HCT116 (cell line): ENCODE results near the gene MAPK1IP1L. TPM values are rescaled to one million over a fixed set of nuclear protein-coding genes. Genes with fewer than 3 reads are reported as not detected.

Experiments
- ATAC-seq: fragments of 200-7000 bp; cut with Tn5 transposase; 2 replicates; pipeline ENCODE4 v1.9.1; 2020; ENCODE audit warnings: mild to moderate bottlenecking, moderate library complexity
- BruUV-seq: library from RNA; stranded (reverse); fragments of 400-500 nt; replicated peaks from 2 replicates; lab custom pipeline; 2021; lab: Mats Ljungman, UMichigan
- CTCF ChIA-PET: fragments of 300-600 bp; sonication (Branson Sonifier 250); formaldehyde crosslinking; loops from one replicate; lab custom pipeline; 2021; ENCODE audit warnings: antibody characterized with exemption; lab: Charles Lee
- POLR2A ChIA-PET: fragments of 300-600, 350-600 bp; sonication (Branson Sonifier 250); formaldehyde crosslinking; loops from one replicate; lab custom pipeline; 2021; ENCODE audit warnings: antibody characterized with exemption; lab: Charles Lee
- RAD21 ChIA-PET, 2 experiments: fragments of 300-600 bp; sonication (Branson Sonifier 250); formaldehyde crosslinking; loops; one replicate each; lab custom pipeline; 2023; ENCODE audit warnings: low total read pairs in 2 of 2; ENCODE audit not compliant: uncharacterized antibody in 2 of 2, unreplicated experiment in 2 of 2, low non-redundant PET in 1 of 2; lab: Charles Lee
- DNase-seq: peaks from one replicate; pipeline ENCODE4 v3.0.0-alpha.2; 2010; ENCODE audit warnings: low read depth, low spot score
- H2AFZ ChIP-seq: fragments of 200-600 bp; shearing (Covaris generic), sonication (generic); 2 replicates; pipeline ENCODE4 v1.6.1; 2017; ENCODE audit warnings: low read depth, mixed run types, mixed read lengths, antibody characterized with exemption, low read length; ENCODE audit not compliant: poor library complexity, severe bottlenecking
- H3K27ac ChIP-seq: 2 replicates; pipeline ENCODE4 v1.5.1; 2012; ENCODE audit warnings: low read depth, low read length
- H3K27me3 ChIP-seq: fragments of 200-600 bp; sonication (generic); 2 replicates; pipeline ENCODE4 v1.6.1; 2016; ENCODE audit warnings: mixed run types, low read length, mixed read lengths; ENCODE audit not compliant: insufficient read depth
- H3K36me3 ChIP-seq, 2 experiments: fragments of 200-500 bp in 1 of 2; fragments of 200-600 bp in 1 of 2; sonication (Bioruptor generic) in 1 of 2; sonication (generic) in 1 of 2; 2 replicates each; pipeline versions ENCODE4 v1.5.1 to v1.6.1; 2014 to 2016; ENCODE audit warnings: low read length in 2 of 2, inconsistent platforms in 1 of 2, mixed read lengths in 1 of 2, mixed run types in 1 of 2; ENCODE audit not compliant: insufficient read depth in 2 of 2, control insufficient read depth in 1 of 2
- H3K4me1 ChIP-seq, 2 experiments: fragments of 200-600 bp in 1 of 2; sonication (generic) in 1 of 2; 2 replicates each; pipeline versions ENCODE4 v1.5.1 to v1.6.1; 2012 to 2017; ENCODE audit warnings: low read length in 2 of 2, inconsistent platforms in 1 of 2, mild to moderate bottlenecking in 1 of 2, mixed read lengths in 1 of 2, mixed run types in 1 of 2, moderate library complexity in 1 of 2; ENCODE audit not compliant: insufficient read depth in 2 of 2, control insufficient read depth in 1 of 2
- H3K4me2 ChIP-seq: fragments of 200-600 bp; sonication (generic); 2 replicates; pipeline ENCODE4 v1.6.1; 2017; ENCODE audit warnings: mixed run types, low read length, mixed read lengths
- H3K4me3 ChIP-seq, 2 experiments: fragments of 200-600 bp in 1 of 2; sonication (generic) in 1 of 2; replicated peaks in 1 of 2; 2 replicates each; pipeline ENCODE4 v1.5.1; 2011 to 2016; ENCODE audit warnings: low read length in 2 of 2, control low read depth in 1 of 2, low read depth in 1 of 2, mild to moderate bottlenecking in 1 of 2, mixed read lengths in 1 of 2, mixed run types in 1 of 2
- H3K79me2 ChIP-seq: fragments of 200-600 bp; sonication (generic); 2 replicates; pipeline ENCODE4 v1.6.1; 2017; ENCODE audit warnings: mild to moderate bottlenecking, mixed run types, low read length, moderate library complexity, mixed read lengths; ENCODE audit not compliant: insufficient read depth
- H3K9ac ChIP-seq: fragments of 200-600 bp; sonication (generic); 2 replicates; pipeline ENCODE4 v1.6.1; 2016; ENCODE audit warnings: low read length, mixed read lengths
- H3K9me2 ChIP-seq: fragments of 200-600 bp; sonication (generic), shearing (Covaris generic); 2 replicates; pipeline ENCODE4 v1.6.1; 2017; ENCODE audit warnings: mixed run types, mild to moderate bottlenecking, moderate library complexity; ENCODE audit not compliant: insufficient read depth
- H3K9me3 ChIP-seq, 2 experiments: fragments of 200-500 bp in 1 of 2; fragments of 200-600 bp in 1 of 2; sonication (Bioruptor generic) in 1 of 2; sonication (generic) in 1 of 2; 2 replicates each; pipeline ENCODE4 v1.6.1; 2014 to 2017; ENCODE audit warnings: low read length in 2 of 2, mixed read lengths in 2 of 2, inconsistent platforms in 1 of 2, low read depth in 1 of 2, mild to moderate bottlenecking in 1 of 2, mixed run types in 1 of 2, moderate library complexity in 1 of 2; ENCODE audit not compliant: control insufficient read depth in 1 of 2, insufficient read depth in 1 of 2
- H4K20me1 ChIP-seq: fragments of 200-600 bp; sonication (generic), shearing (Covaris generic); 2 replicates; pipeline ENCODE4 v1.6.1; 2017; ENCODE audit warnings: mixed run types, mild to moderate bottlenecking, moderate library complexity; ENCODE audit not compliant: insufficient read depth
- ATF3 ChIP-seq: IDR thresholded peaks from 2 replicates; pipeline ENCODE4 v1.6.1; 2012
- CBX3 ChIP-seq: IDR thresholded peaks from 2 replicates; pipeline ENCODE4 v1.6.1; 2012; ENCODE audit warnings: low read depth
- CTCF ChIP-seq, 3 experiments: fragments of 200-600 bp in 1 of 3; sonication (generic) in 1 of 3; IDR thresholded peaks in 2 of 3; conservative IDR thresholded peaks in 1 of 3; 2 replicates each; pipeline ENCODE4 v1.5.1; 2012 to 2017; ENCODE audit warnings: low read depth in 2 of 3, low read length in 2 of 3, antibody characterized with exemption in 1 of 3, borderline replicate concordance in 1 of 3, control low read depth in 1 of 3, mild to moderate bottlenecking in 1 of 3, mixed read lengths in 1 of 3, mixed run types in 1 of 3, moderate library complexity in 1 of 3; ENCODE audit not compliant: insufficient read depth in 1 of 3
- EZH2 ChIP-seq: fragments of 200-600 bp; sonication (generic); IDR thresholded peaks from 2 replicates; pipeline ENCODE4 v1.6.1; 2017; ENCODE audit warnings: antibody characterized with exemption, mixed run types
- EZH2phosphoT487 ChIP-seq: fragments of 200-600 bp; IDR thresholded peaks from 2 replicates; pipeline ENCODE4 v1.6.1; 2018; ENCODE audit warnings: antibody characterized with exemption, borderline replicate concordance
- FOSL1 ChIP-seq: IDR thresholded peaks from 2 replicates; pipeline ENCODE4 v1.6.1; 2012; ENCODE audit warnings: low read depth
- MAX ChIP-seq: IDR thresholded peaks from 2 replicates; pipeline ENCODE4 v1.6.1; 2012
- POLR2A ChIP-seq: IDR thresholded peaks from 2 replicates; pipeline ENCODE4 v1.7.0; 2011; ENCODE audit warnings: borderline replicate concordance; ENCODE audit not compliant: insufficient read depth, insufficient read length; ENCODE audit errors: extremely low read depth
- POLR2AphosphoS5 ChIP-seq: IDR thresholded peaks from 2 replicates; pipeline ENCODE4 v1.6.1; 2011; ENCODE audit warnings: mild to moderate bottlenecking, low read depth, low read length, moderate library complexity
- RAD21 ChIP-seq: IDR thresholded peaks from 2 replicates; pipeline ENCODE4 v1.6.1; 2012; ENCODE audit warnings: low read depth, mild to moderate bottlenecking
- REST ChIP-seq: IDR thresholded peaks from 2 replicates; pipeline ENCODE4 v1.6.1; 2012; ENCODE audit warnings: low read depth
- SIN3A ChIP-seq: IDR thresholded peaks from 2 replicates; pipeline ENCODE4 v1.6.1; 2012; ENCODE audit warnings: low read depth
- SP1 ChIP-seq: IDR thresholded peaks from 2 replicates; pipeline ENCODE4 v1.6.1; 2012; ENCODE audit warnings: low read depth
- YY1 ChIP-seq: IDR thresholded peaks from 2 replicates; pipeline ENCODE4 v1.6.1; 2011; ENCODE audit warnings: low read length, low read depth, moderate library complexity, mild to moderate bottlenecking; ENCODE audit not compliant: insufficient replicate concordance; ENCODE audit errors: extremely low read depth
- ZFX ChIP-seq: fragments of 450-650 bp; IDR thresholded peaks from 2 replicates; pipeline ENCODE4 v1.6.1; 2017
- intact Hi-C: fragments of 100-400 bp; cut with micrococcal nuclease; formaldehyde crosslinking; loops from 2 replicates; pipeline ENCODE4 v1.10.0; 2022
- total RNA-seq: library from RNA; stranded (reverse); gene quantifications from one replicate; pipeline ENCODE4 v1.2.1, GENCODE V29; 2021; ENCODE audit not compliant: unreplicated experiment

Gene MAPK1IP1L
- total RNA-seq, 1 experiment from 2014 or later: 101 TPM

- Histone ChIP-seq H3K79me2 (no peaks in the 10 kb centered on the region), H3K4me3 (no peak overlapping the region), H3K36me3 (no peaks in the 10 kb centered on the region), H3K4me2 (no peak overlapping the region), H4K20me1 (no peaks in the 10 kb centered on the region), H3K27ac (no peak overlapping the region), H3K9me3 (no peaks in the 10 kb centered on the region), H2AFZ (no peak overlapping the region), H3K9me2 (no peaks in the 10 kb centered on the region), H3K27me3 (no peaks in the 10 kb centered on the region), H3K9ac (no peak overlapping the region), H3K4me1 (peaks cover 20 to 56% of the 10 kb centered on the region in 2 experiments)
- ATAC-seq (no peak), DNase-seq (no peak)
- no TSS peak for BruUV-seq
- ChIA-PET CTCF (no interaction called here), RAD21 (no interaction called here)
- intact Hi-C loops: no loop called here
- TF ChIP-seq FOSL1 (no peak), REST (no peak), SP1 (no peak), EZH2phosphoT487 (no peak), ZFX (no peak), ATF3 (no peak), SIN3A (no peak), CBX3 (no peak), CTCF (IDR thresholded peaks at IDR 0.05 in 2 of 3, conservative IDR thresholded peaks at IDR 0.05 in 1 of 3; ENCODE audit: borderline replicate concordance in 1 of 3, insufficient read depth in 1 of 3, low read depth in 2 of 3, low read length in 2 of 3) (no peak), POLR2AphosphoS5 (no peak), MAX (no peak), YY1 (no peak), RAD21 (no peak), POLR2A (no peak), EZH2 (no peak)
- TF ChIP-seq, all 23 proteins: peak for 0
- POLR2A ChIA-PET: interaction anchor here (0.9 kb wide), 1 partner anchor 29 kb away, joined by 3 read pairs; no protein-coding TSS in a partner anchor
Measured at GRCh38 chr14:55073856-55074255, 22.4 kb downstream of the MAPK1IP1L start.
